GM18868 (cell line): ENCODE measurements around the gene PPARD.
"Not testable (repeated sequence)": the region's sequence is repeated elsewhere in the genome, so short reads cannot be mapped to it uniquely, and the experiment has no call there.

Experiments
- ATAC-seq: cut with Tn5 transposase; IDR thresholded peaks from one replicate; pipeline ENCODE4 v1.9.1; 2021; ENCODE audit warnings: mild to moderate bottlenecking, moderate library complexity; ENCODE audit not compliant: unreplicated experiment

PPARD gene

GRCh38 chr6:35312076-35312800 lies 30.1 kb upstream of the PPARD start:
- no peak for ATAC-seq

GRCh38 chr6:35312807-35313206 lies 29.6 kb upstream of the PPARD start:
- no peak for ATAC-seq

GRCh38 chr6:35317483-35318195 lies 24.7 kb upstream of the PPARD start:
- ATAC-seq: no peak

GRCh38 chr6:35318196-35319171 lies 23.9 kb upstream of the PPARD start:
- ATAC-seq: no peak

- ATAC-seq: no peak
These were observed 22.9 kb upstream of the PPARD start for GRCh38 chr6:35319346-35320030.

GRCh38 chr6:35320031-35320410 lies 22.3 kb upstream of the PPARD start:
- no peak for ATAC-seq

GRCh38 chr6:35321091-35321490 lies 21.3 kb upstream of the PPARD start:
- ATAC-seq: no peak

GRCh38 chr6:35327349-35328027 lies 14.9 kb upstream of the PPARD start:
- ATAC-seq: no peak

- no peak for ATAC-seq
These were observed 14.1 kb upstream of the PPARD start for GRCh38 chr6:35328108-35328723.

- not testable (repeated sequence) for ATAC-seq
These were observed 13.4 kb upstream of the PPARD start for GRCh38 chr6:35328965-35329364.

- no peak for ATAC-seq
These were observed 11.7 kb upstream of the PPARD start for GRCh38 chr6:35330541-35331119.

GRCh38 chr6:35332074-35332887 lies 10.1 kb upstream of the PPARD start:
- not testable (repeated sequence) for ATAC-seq

- no peak for ATAC-seq
These were observed 801 bp upstream of the PPARD start for GRCh38 chr6:35341557-35341956.

- no peak for ATAC-seq
These were observed 905 bp downstream of the PPARD start for GRCh38 chr6:35343092-35343834.

GRCh38 chr6:35343835-35344550 lies 1.6 kb downstream of the PPARD start:
- no peak for ATAC-seq

- no peak for ATAC-seq
These were observed 9.1 kb downstream of the PPARD start for GRCh38 chr6:35351422-35351821.

GRCh38 chr6:35352735-35353134 lies 10.4 kb downstream of the PPARD start:
- ATAC-seq: no peak
